Right lobe of liver (tissue), 6 donors: ENCODE measurements around the gene SPTY2D1. TPM values are rescaled to one million over a fixed set of nuclear protein-coding genes. Genes with fewer than 3 reads are reported as not detected.

Source experiments
- ATAC-seq, 4 donors: fragments of 200-7000 bp; cut with Tn5 transposase; one replicate each; pipeline ENCODE4 v1.9.1; 2020; ENCODE audit warnings: mild to moderate bottlenecking in 4 of 4, moderate library complexity in 4 of 4
- DNase-seq, 3 donors: peaks; one replicate each; pipeline ENCODE4 v3.0.0-alpha.2; 2020
- H3K27ac ChIP-seq, 3 donors: fragments of 200-600 bp; one replicate each; pipeline ENCODE4 v1.8.0; 2022
- H3K27me3 ChIP-seq, 2 donors: fragments of 200-600 bp; one replicate each; pipeline ENCODE4 v1.8.0; 2022
- H3K36me3 ChIP-seq, 4 donors: fragments of 200-600 bp; sonication (generic) in 1 of 4; one replicate each; pipeline versions ENCODE4 v1.5.1 to v1.8.0; 2017 to 2022; ENCODE audit warnings: control low read depth in 1 of 4
- H3K4me1 ChIP-seq, 4 donors: fragments of 200-600 bp; sonication (generic) in 1 of 4; one replicate each; pipeline versions ENCODE4 v1.5.1 to v1.8.0; 2017 to 2022; ENCODE audit warnings: control low read depth in 1 of 4
- H3K4me3 ChIP-seq, 3 donors: fragments of 200-600 bp; one replicate each; pipeline ENCODE4 v1.8.0; 2022
- H3K9me3 ChIP-seq, 4 donors: fragments of 200-600 bp; sonication (generic) in 1 of 4; one replicate each; pipeline versions ENCODE4 v1.5.1 to v1.8.0; 2017 to 2022; ENCODE audit warnings: control low read depth in 1 of 4
- CTCF ChIP-seq, 4 donors: fragments of 200-600 bp in 3 of 4; fragments of 450-650 bp in 1 of 4; IDR thresholded peaks; one replicate each; pipeline versions ENCODE4 v1.5.1 to v1.8.0; 2016 to 2022; ENCODE audit warnings: antibody characterized with exemption in 4 of 4, mild to moderate bottlenecking in 2 of 4
- POLR2A ChIP-seq: fragments of 450-650 bp; IDR thresholded peaks from one replicate; pipeline ENCODE4 v1.6.1; 2017; ENCODE audit warnings: antibody characterized with exemption, mild to moderate bottlenecking
- WGBS: methylation state at CpG from one replicate; pipeline ENCODE4 v1.1.6; 2018; ENCODE audit warnings: low coverage, low lambda C conversion rate; ENCODE audit not compliant: insufficient coverage; ENCODE audit errors: missing lambda C conversion rate; 5-methylcytosine and 5-hydroxymethylcytosine counted together
- intact Hi-C, 2 donors: fragments of 100-400 bp; cut with DNase I; formaldehyde crosslinking; loops; one replicate each; pipeline versions ENCODE4 v1.11.2 to v1.14.1; 2022
- total RNA-seq, 6 experiments: library from RNA; depleted of rRNA in 2 of 6; stranded (reverse); fragments of >200 nt in 2 of 6; fragmentation: NEBNext Ultra II Directional in 3 of 6; extraction: Animal tissue kit (Norgen Biotek cat#: 25700) in 3 of 6; gene quantifications; one replicate each; pipeline versions ENCODE4 v1.1.0 to v1.2.4, GENCODE V29; 2016 to 2023
- donor health status: DM: no; HTN: yes; CAD: no.
- donor health status: DM: no; HTN: no; CAD: no.
- donor health status: DM: no; HTN: no; CAD: no.
- donor health status: DM: no; HTN: yes; CAD: no.
- donor health status: DM: no; HTN: yes; CAD: no.

SPTY2D1 gene
- total RNA-seq, 6 experiments from 2014 or later = 6.3 to 14.7 (median 8.4) TPM

GRCh38 chr11:18618342-18619025 is 15.7 kb downstream of the SPTY2D1 start:
- intact Hi-C loops = no loop called here
- no peak for TF ChIP-seq POLR2A
- no peak for TF ChIP-seq CTCF (IDR thresholded peaks at IDR 0.05)
- Histone ChIP-seq H3K36me3 (peaks cover 0 to 23% (median 5%) of the 10 kb centered on the region in 4 donors), H3K4me3 (no peak overlapping the region), H3K9me3 (no peaks in the 10 kb centered on the region), H3K4me1 (peaks cover 0 to 15% (median under 1%) of the 10 kb centered on the region in 4 donors), H3K27me3 (no peaks in the 10 kb centered on the region), H3K27ac (no peak overlapping the region)
- WGBS = 44% methylated on average over 5 of the region's 5 CpGs
- no peak for DNase-seq
- ATAC-seq = no peak

- DNase-seq (no peak), ATAC-seq (no peak)
- no peak overlapping the region for H3K4me3 ChIP-seq
- TF ChIP-seq POLR2A (no peak), CTCF (IDR thresholded peaks at IDR 0.05) (no peak)
- peaks cover 0 to 15% (median under 1%) of the 10 kb centered on the region in 4 donors for H3K4me1 ChIP-seq
- H3K27me3 ChIP-seq = no peaks in the 10 kb centered on the region
- peaks cover 0 to 24% (median 5%) of the 10 kb centered on the region in 4 donors for H3K36me3 ChIP-seq
- H3K9me3 ChIP-seq = no peaks in the 10 kb centered on the region
- intact Hi-C loops = no loop called here
- H3K27ac ChIP-seq = no peak overlapping the region
- 58% methylated on average over 9 of the region's 10 CpGs for WGBS
Measured at GRCh38 chr11:18617688-18618341, 16.3 kb downstream of the SPTY2D1 start.

GRCh38 chr11:18615628-18616392 is 18.3 kb downstream of the SPTY2D1 start:
- TF ChIP-seq CTCF (IDR thresholded peaks at IDR 0.05) (no peak), POLR2A (no peak)
- H3K4me3 ChIP-seq = no peak overlapping the region
- DNase-seq (no peak), ATAC-seq (no peak)
- WGBS = 81% methylated on average over 11 of the region's 11 CpGs
- no peaks in the 10 kb centered on the region for H3K9me3 ChIP-seq
- H3K36me3 ChIP-seq = peaks cover 0 to 42% (median 8%) of the 10 kb centered on the region in 4 donors
- H3K4me1 ChIP-seq = peaks cover 0 to 15% (median under 1%) of the 10 kb centered on the region in 4 donors
- H3K27ac ChIP-seq = no peak overlapping the region
- intact Hi-C loops = no loop called here
- H3K27me3 ChIP-seq = no peaks in the 10 kb centered on the region

GRCh38 chr11:18614667-18615066 is 19.5 kb downstream of the SPTY2D1 start:
- WGBS = 60% methylated on average over 1 of the region's 10 CpGs
- DNase-seq = no peak
- TF ChIP-seq POLR2A (no peak), CTCF (IDR thresholded peaks at IDR 0.05) (no peak)
- intact Hi-C loops = no loop called here
- H3K4me3 ChIP-seq = no peak overlapping the region
- no peaks in the 10 kb centered on the region for H3K9me3 ChIP-seq
- peak in 1 of 4 donors; percentile 25 for ATAC-seq
- H3K36me3 ChIP-seq = peaks cover 0 to 54% (median 8%) of the 10 kb centered on the region in 4 donors
- no peaks in the 10 kb centered on the region for H3K27me3 ChIP-seq
- peaks cover 0 to 15% (median under 1%) of the 10 kb centered on the region in 4 donors for H3K4me1 ChIP-seq
- no peak overlapping the region for H3K27ac ChIP-seq
